HCT116 (cell line): ENCODE data around the gene CREBL2. TPM values are rescaled to one million over a fixed set of nuclear protein-coding genes. Genes with fewer than 3 reads are reported as not detected.

ENCODE experiments used
- ATAC-seq: fragments of 200-7000 bp; cut with Tn5 transposase; 2 replicates; pipeline ENCODE4 v1.9.1; 2020; ENCODE audit warnings: mild to moderate bottlenecking, moderate library complexity
- BruUV-seq: library from RNA; stranded (reverse); fragments of 400-500 nt; replicated peaks from 2 replicates; lab custom pipeline; 2021; lab: Mats Ljungman, UMichigan
- CTCF ChIA-PET: fragments of 300-600 bp; sonication (Branson Sonifier 250); formaldehyde crosslinking; loops from one replicate; lab custom pipeline; 2021; ENCODE audit warnings: antibody characterized with exemption; lab: Charles Lee
- POLR2A ChIA-PET: fragments of 300-600, 350-600 bp; sonication (Branson Sonifier 250); formaldehyde crosslinking; loops from one replicate; lab custom pipeline; 2021; ENCODE audit warnings: antibody characterized with exemption; lab: Charles Lee
- RAD21 ChIA-PET, 2 experiments: fragments of 300-600 bp; sonication (Branson Sonifier 250); formaldehyde crosslinking; loops; one replicate each; lab custom pipeline; 2023; ENCODE audit warnings: low total read pairs in 2 of 2; ENCODE audit not compliant: uncharacterized antibody in 2 of 2, unreplicated experiment in 2 of 2, low non-redundant PET in 1 of 2; lab: Charles Lee
- DNase-seq: peaks from one replicate; pipeline ENCODE4 v3.0.0-alpha.2; 2010; ENCODE audit warnings: low read depth, low spot score
- H2AFZ ChIP-seq: fragments of 200-600 bp; shearing (Covaris generic), sonication (generic); 2 replicates; pipeline ENCODE4 v1.6.1; 2017; ENCODE audit warnings: low read depth, mixed run types, mixed read lengths, antibody characterized with exemption, low read length; ENCODE audit not compliant: poor library complexity, severe bottlenecking
- H3K27ac ChIP-seq: 2 replicates; pipeline ENCODE4 v1.5.1; 2012; ENCODE audit warnings: low read depth, low read length
- H3K27me3 ChIP-seq: fragments of 200-600 bp; sonication (generic); 2 replicates; pipeline ENCODE4 v1.6.1; 2016; ENCODE audit warnings: mixed run types, low read length, mixed read lengths; ENCODE audit not compliant: insufficient read depth
- H3K36me3 ChIP-seq, 2 experiments: fragments of 200-500 bp in 1 of 2; fragments of 200-600 bp in 1 of 2; sonication (Bioruptor generic) in 1 of 2; sonication (generic) in 1 of 2; 2 replicates each; pipeline versions ENCODE4 v1.5.1 to v1.6.1; 2014 to 2016; ENCODE audit warnings: low read length in 2 of 2, inconsistent platforms in 1 of 2, mixed read lengths in 1 of 2, mixed run types in 1 of 2; ENCODE audit not compliant: insufficient read depth in 2 of 2, control insufficient read depth in 1 of 2
- H3K4me1 ChIP-seq, 2 experiments: fragments of 200-600 bp in 1 of 2; sonication (generic) in 1 of 2; 2 replicates each; pipeline versions ENCODE4 v1.5.1 to v1.6.1; 2012 to 2017; ENCODE audit warnings: low read length in 2 of 2, inconsistent platforms in 1 of 2, mild to moderate bottlenecking in 1 of 2, mixed read lengths in 1 of 2, mixed run types in 1 of 2, moderate library complexity in 1 of 2; ENCODE audit not compliant: insufficient read depth in 2 of 2, control insufficient read depth in 1 of 2
- H3K4me2 ChIP-seq: fragments of 200-600 bp; sonication (generic); 2 replicates; pipeline ENCODE4 v1.6.1; 2017; ENCODE audit warnings: mixed run types, low read length, mixed read lengths
- H3K4me3 ChIP-seq, 2 experiments: fragments of 200-600 bp in 1 of 2; sonication (generic) in 1 of 2; replicated peaks in 1 of 2; 2 replicates each; pipeline ENCODE4 v1.5.1; 2011 to 2016; ENCODE audit warnings: low read length in 2 of 2, control low read depth in 1 of 2, low read depth in 1 of 2, mild to moderate bottlenecking in 1 of 2, mixed read lengths in 1 of 2, mixed run types in 1 of 2
- H3K79me2 ChIP-seq: fragments of 200-600 bp; sonication (generic); 2 replicates; pipeline ENCODE4 v1.6.1; 2017; ENCODE audit warnings: mild to moderate bottlenecking, mixed run types, low read length, moderate library complexity, mixed read lengths; ENCODE audit not compliant: insufficient read depth
- H3K9ac ChIP-seq: fragments of 200-600 bp; sonication (generic); 2 replicates; pipeline ENCODE4 v1.6.1; 2016; ENCODE audit warnings: low read length, mixed read lengths
- H3K9me2 ChIP-seq: fragments of 200-600 bp; sonication (generic), shearing (Covaris generic); 2 replicates; pipeline ENCODE4 v1.6.1; 2017; ENCODE audit warnings: mixed run types, mild to moderate bottlenecking, moderate library complexity; ENCODE audit not compliant: insufficient read depth
- H3K9me3 ChIP-seq, 2 experiments: fragments of 200-500 bp in 1 of 2; fragments of 200-600 bp in 1 of 2; sonication (Bioruptor generic) in 1 of 2; sonication (generic) in 1 of 2; 2 replicates each; pipeline ENCODE4 v1.6.1; 2014 to 2017; ENCODE audit warnings: low read length in 2 of 2, mixed read lengths in 2 of 2, inconsistent platforms in 1 of 2, low read depth in 1 of 2, mild to moderate bottlenecking in 1 of 2, mixed run types in 1 of 2, moderate library complexity in 1 of 2; ENCODE audit not compliant: control insufficient read depth in 1 of 2, insufficient read depth in 1 of 2
- H4K20me1 ChIP-seq: fragments of 200-600 bp; sonication (generic), shearing (Covaris generic); 2 replicates; pipeline ENCODE4 v1.6.1; 2017; ENCODE audit warnings: mixed run types, mild to moderate bottlenecking, moderate library complexity; ENCODE audit not compliant: insufficient read depth
- CBX3 ChIP-seq: IDR thresholded peaks from 2 replicates; pipeline ENCODE4 v1.6.1; 2012; ENCODE audit warnings: low read depth
- CEBPB ChIP-seq: IDR thresholded peaks from 2 replicates; pipeline ENCODE4 v1.6.1; 2012; ENCODE audit warnings: low read depth
- ELF1 ChIP-seq: IDR thresholded peaks from 2 replicates; pipeline ENCODE4 v1.6.1; 2012; ENCODE audit warnings: low read depth, borderline replicate concordance
- JUND ChIP-seq: IDR thresholded peaks from 2 replicates; pipeline ENCODE4 v1.6.1; 2012
- POLR2A ChIP-seq: IDR thresholded peaks from 2 replicates; pipeline ENCODE4 v1.7.0; 2011; ENCODE audit warnings: borderline replicate concordance; ENCODE audit not compliant: insufficient read depth, insufficient read length; ENCODE audit errors: extremely low read depth
- REST ChIP-seq: IDR thresholded peaks from 2 replicates; pipeline ENCODE4 v1.6.1; 2012; ENCODE audit warnings: low read depth
- SIN3A ChIP-seq: IDR thresholded peaks from 2 replicates; pipeline ENCODE4 v1.6.1; 2012; ENCODE audit warnings: low read depth
- ZFX ChIP-seq: fragments of 450-650 bp; IDR thresholded peaks from 2 replicates; pipeline ENCODE4 v1.6.1; 2017
- ZNF274 ChIP-seq: fragments of 200-500 bp; sonication (Bioruptor generic); IDR thresholded peaks from 2 replicates; pipeline ENCODE4 v1.6.1; 2014; ENCODE audit warnings: mild to moderate bottlenecking, low read depth, low read length, inconsistent platforms
- intact Hi-C: fragments of 100-400 bp; cut with micrococcal nuclease; formaldehyde crosslinking; loops from 2 replicates; pipeline ENCODE4 v1.10.0; 2022
- total RNA-seq: library from RNA; stranded (reverse); gene quantifications from one replicate; pipeline ENCODE4 v1.2.1, GENCODE V29; 2021; ENCODE audit not compliant: unreplicated experiment

Gene CREBL2
- total RNA-seq, 1 experiment from 2014 or later: 11.3 TPM

DNA sequence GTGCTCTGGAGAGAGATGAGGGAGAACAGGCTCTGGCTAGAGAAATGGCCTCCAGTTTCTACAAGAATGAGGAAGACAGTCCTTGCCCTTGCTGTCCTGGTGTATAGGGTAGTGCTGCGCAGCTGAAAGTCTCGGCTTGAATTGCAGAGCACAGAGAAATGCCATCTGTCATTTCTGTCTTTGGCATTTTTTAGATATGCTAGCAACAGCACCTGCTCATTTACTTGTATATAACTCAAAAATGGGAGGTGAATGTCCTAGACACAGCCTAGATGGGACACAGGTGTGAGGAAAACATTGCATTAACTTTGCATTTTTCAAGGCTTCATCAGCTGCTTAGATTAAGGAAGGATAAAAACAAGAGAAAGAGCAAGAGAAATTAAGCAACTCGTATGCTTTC, 48.5 kb downstream of the CREBL2 start:
- ChIA-PET CTCF (no interaction called here), POLR2A (no interaction called here), RAD21 (no interaction called here)
- no peaks in the 10 kb centered on the region for H3K9me3 ChIP-seq
- H3K27me3 ChIP-seq: no peaks in the 10 kb centered on the region
- no peaks in the 10 kb centered on the region for H4K20me1 ChIP-seq
- H2AFZ ChIP-seq: no peak overlapping the region
- H3K36me3 ChIP-seq: no peaks in the 10 kb centered on the region
- H3K9me2 ChIP-seq: no peaks in the 10 kb centered on the region
- no peaks in the 10 kb centered on the region for H3K79me2 ChIP-seq
- ATAC-seq (no peak), DNase-seq (no peak)
- no TSS peak for BruUV-seq
- H3K9ac ChIP-seq: no peak overlapping the region
- TF ChIP-seq SIN3A: no peak
- no peak for TF ChIP-seq ZFX
- no peak for TF ChIP-seq CEBPB
- no peak for TF ChIP-seq REST
- TF ChIP-seq CBX3: no peak
- TF ChIP-seq ZNF274: no peak
- TF ChIP-seq JUND: no peak
- no peak for TF ChIP-seq ELF1
- no peak for TF ChIP-seq POLR2A
- intact Hi-C loops: no loop called here
- no peak overlapping the region for H3K27ac ChIP-seq
- H3K4me2 ChIP-seq: no peak overlapping the region
- no peaks in the 10 kb centered on the region for H3K4me1 ChIP-seq
- no peak overlapping the region for H3K4me3 ChIP-seq
